H9 (cell line): ENCODE data around the gene IL1RAPL2. TPM values are rescaled to one million over a fixed set of nuclear protein-coding genes. Genes with fewer than 3 reads are reported as not detected.
"Not testable (repeated sequence)": the region's sequence is repeated elsewhere in the genome, so short reads cannot be mapped to it uniquely, and the experiment has no call there.

Experiments used
- DNase-seq: peaks from one replicate; pipeline ENCODE4 v3.0.0-alpha.2; 2017
- H2AFZ ChIP-seq: one replicate; pipeline ENCODE4 v1.6.1; 2013; ENCODE audit warnings: mild to moderate bottlenecking, low read length, control low read depth, moderate library complexity
- H2AK5ac ChIP-seq: 2 replicates; pipeline ENCODE4 v1.6.1; 2013; ENCODE audit warnings: low read length, control low read depth, mixed read lengths; ENCODE audit not compliant: insufficient read length
- H2BK120ac ChIP-seq: one replicate; pipeline ENCODE4 v1.6.1; 2013; ENCODE audit warnings: low read depth, mild to moderate bottlenecking, low read length, control low read depth, inconsistent platforms; ENCODE audit not compliant: poor library complexity, severe bottlenecking
- H2BK12ac ChIP-seq: 2 replicates; pipeline ENCODE4 v1.6.1; 2013; ENCODE audit warnings: low read length, control low read depth, mixed read lengths, low read depth; ENCODE audit not compliant: insufficient read length
- H2BK15ac ChIP-seq: 2 replicates; pipeline ENCODE4 v1.6.1; 2013; ENCODE audit warnings: low read depth, low read length, control low read depth
- H2BK20ac ChIP-seq: one replicate; pipeline ENCODE4 v1.6.1; 2013; ENCODE audit warnings: low read depth, mild to moderate bottlenecking, low read length, control low read depth, inconsistent platforms; ENCODE audit not compliant: poor library complexity, severe bottlenecking
- H2BK5ac ChIP-seq: 2 replicates; pipeline ENCODE4 v1.6.1; 2013; ENCODE audit warnings: low read length, control low read depth, mixed read lengths; ENCODE audit not compliant: insufficient read length
- H3K14ac ChIP-seq: 2 replicates; pipeline ENCODE4 v1.6.1; 2013; ENCODE audit warnings: low read length, control low read depth; ENCODE audit not compliant: insufficient read depth
- H3K18ac ChIP-seq: 2 replicates; pipeline ENCODE4 v1.6.1; 2013; ENCODE audit warnings: low read depth, mild to moderate bottlenecking, mixed read lengths, low read length, control low read depth; ENCODE audit not compliant: insufficient read length
- H3K23ac ChIP-seq: 2 replicates; pipeline ENCODE4 v1.6.1; 2013; ENCODE audit warnings: low read length, control low read depth, mixed read lengths, low read depth; ENCODE audit not compliant: insufficient read length
- H3K23me2 ChIP-seq: 2 replicates; pipeline ENCODE4 v1.6.1; 2013; ENCODE audit warnings: low read depth, mild to moderate bottlenecking, mixed read lengths, low read length, control low read depth; ENCODE audit not compliant: insufficient read length, poor library complexity, severe bottlenecking
- H3K27ac ChIP-seq: 2 replicates; pipeline ENCODE4 v1.5.1; 2013; ENCODE audit warnings: low read length, control low read depth, mixed read lengths, low read depth; ENCODE audit not compliant: insufficient read length
- H3K27me3 ChIP-seq: 2 replicates; pipeline ENCODE4 v1.6.1; 2013; ENCODE audit warnings: low read length, control low read depth, inconsistent platforms; ENCODE audit not compliant: insufficient read depth
- H3K4ac ChIP-seq: 2 replicates; pipeline ENCODE4 v1.6.1; 2013; ENCODE audit warnings: low read depth, mild to moderate bottlenecking, control low read depth, inconsistent platforms, low read length, moderate library complexity
- H3K4me1 ChIP-seq: 2 replicates; pipeline ENCODE4 v1.6.1; 2013; ENCODE audit warnings: low read length, control low read depth, inconsistent platforms; ENCODE audit not compliant: insufficient read depth
- H3K4me2 ChIP-seq: 2 replicates; pipeline ENCODE4 v1.6.1; 2013; ENCODE audit warnings: low read length, control low read depth, mixed read lengths; ENCODE audit not compliant: insufficient read length, insufficient read depth
- H3K56ac ChIP-seq: 2 replicates; pipeline ENCODE4 v1.6.1; 2013; ENCODE audit warnings: low read depth, mild to moderate bottlenecking, mixed read lengths, low read length, control low read depth; ENCODE audit not compliant: insufficient read length
- H3K79me1 ChIP-seq: 2 replicates; pipeline ENCODE4 v1.6.1; 2013; ENCODE audit warnings: low read depth, mild to moderate bottlenecking, moderate library complexity, low read length, control low read depth, inconsistent platforms; ENCODE audit not compliant: insufficient read depth, poor library complexity, severe bottlenecking
- H3K79me2 ChIP-seq: 2 replicates; pipeline ENCODE4 v1.6.1; 2013; ENCODE audit warnings: low read length, control low read depth, inconsistent platforms; ENCODE audit not compliant: insufficient read depth
- H3K9ac ChIP-seq: 2 replicates; pipeline ENCODE4 v1.6.1; 2013; ENCODE audit warnings: low read length, control low read depth, mixed read lengths; ENCODE audit not compliant: insufficient read length; ENCODE audit errors: extremely low read depth
- H3K9me3 ChIP-seq: one replicate; pipeline ENCODE4 v1.6.1; 2013; ENCODE audit warnings: low read depth, low read length, inconsistent platforms; ENCODE audit not compliant: control insufficient read depth
- H3T11ph ChIP-seq: one replicate; pipeline ENCODE4 v1.6.1; 2013; ENCODE audit warnings: mild to moderate bottlenecking, low read length, control low read depth, inconsistent platforms
- H4K20me1 ChIP-seq: one replicate; pipeline ENCODE4 v1.6.1; 2013; ENCODE audit not compliant: control insufficient read depth, insufficient read length, insufficient read depth
- H4K5ac ChIP-seq: 2 replicates; pipeline ENCODE4 v1.6.1; 2013; ENCODE audit warnings: low read depth, mild to moderate bottlenecking, mixed read lengths, low read length, control low read depth; ENCODE audit not compliant: insufficient read length
- H4K8ac ChIP-seq: replicated peaks from 2 replicates; pipeline ENCODE4 v1.6.1; 2013; ENCODE audit warnings: low read length, control low read depth, mixed read lengths, low read depth; ENCODE audit not compliant: insufficient read length
- H4K91ac ChIP-seq: 2 replicates; pipeline ENCODE4 v1.6.1; 2013; ENCODE audit warnings: low read depth, mild to moderate bottlenecking, moderate library complexity, mixed read lengths, low read length, control low read depth; ENCODE audit not compliant: insufficient read length
- H3K27ac Mint-ChIP-seq, 3 experiments: 2 replicates in 2 of 3; 3 replicates in 1 of 3; pipeline ENCODE4 v1.8.0; 2020 to 2021; ENCODE audit warnings: mixed read lengths in 3 of 3, mild to moderate bottlenecking in 1 of 3, moderate library complexity in 1 of 3
- H3K27me3 Mint-ChIP-seq: 2 replicates; pipeline ENCODE4 v1.8.0; 2021; ENCODE audit warnings: low read depth, mild to moderate bottlenecking, moderate library complexity, mixed read lengths
- H3K36me3 Mint-ChIP-seq, 3 experiments: 2 replicates in 2 of 3; 3 replicates in 1 of 3; pipeline ENCODE4 v1.8.0; 2020 to 2021; ENCODE audit warnings: low read depth in 3 of 3, mixed read lengths in 3 of 3; ENCODE audit not compliant: insufficient read depth in 1 of 3
- H3K4me1 Mint-ChIP-seq, 2 experiments: 2 replicates each; pipeline ENCODE4 v1.8.0; 2020; ENCODE audit warnings: mixed read lengths in 2 of 2
- H3K4me3 Mint-ChIP-seq, 2 experiments: 2 replicates in 1 of 2; 3 replicates in 1 of 2; pipeline ENCODE4 v1.8.0; 2020 to 2021; ENCODE audit warnings: mild to moderate bottlenecking in 2 of 2, mixed read lengths in 2 of 2, moderate library complexity in 1 of 2
- H3K9me3 Mint-ChIP-seq, 2 experiments: 2 replicates in 1 of 2; 3 replicates in 1 of 2; pipeline ENCODE4 v1.8.0; 2020; ENCODE audit warnings: mild to moderate bottlenecking in 2 of 2, mixed read lengths in 2 of 2, moderate library complexity in 1 of 2
- WGBS: extraction: QIAGEN DNeasy Blood & Tissue Kit; methylation state at CpG from one replicate; pipeline ENCODE4 v1.1.7; 2013; ENCODE audit warnings: missing lambda C conversion rate, low lambda C conversion rate, mixed read lengths; ENCODE audit not compliant: insufficient read length; ENCODE audit errors: extremely low coverage; 5-methylcytosine and 5-hydroxymethylcytosine counted together
- total RNA-seq: library from RNA; stranded (reverse); gene quantifications from 2 replicates; pipeline ENCODE4 v1.2.1, GENCODE V29; 2021
- TF ChIP-seq, protein P1 (sequence below): fragments of 200-600 bp; sonication (generic); conservative IDR thresholded peaks from 3 replicates; pipeline ENCODE4 v1.8.0; 2021; ENCODE audit warnings: antibody characterized with exemption, mild to moderate bottlenecking

IL1RAPL2 gene
- total RNA-seq, 1 experiment from 2014 or later: not detected

DNA sequence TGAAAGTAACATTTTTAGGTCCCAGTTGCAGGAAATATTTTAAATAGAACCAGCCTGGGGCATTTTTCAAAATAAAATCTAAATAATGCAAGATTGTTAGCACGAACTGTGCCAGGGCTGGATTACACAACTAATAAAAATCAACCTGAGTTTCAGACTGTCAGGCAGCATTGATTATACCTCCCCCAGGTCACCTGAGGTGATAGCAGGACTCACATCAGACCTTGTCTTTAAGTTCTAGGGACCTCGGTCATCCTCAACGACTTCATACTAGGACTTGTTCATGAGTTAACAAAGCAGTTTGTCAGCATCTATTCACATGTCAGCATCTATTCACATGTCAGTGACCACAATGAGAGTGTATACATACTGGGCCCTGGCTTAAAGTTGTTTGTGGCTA lies 663.1 kb downstream of the IL1RAPL2 start:
- peaks cover 0 to 10% of the 10 kb centered on the region in 2 experiments; a peak in 3 of 4 replicates for H3K4me1 Mint-ChIP-seq
- Histone ChIP-seq H3K9ac (no peak overlapping the region), H2BK5ac (no peak overlapping the region), H3K23ac (no peak overlapping the region), H3K4ac (no peak overlapping the region), H2AK5ac (no peak overlapping the region), H3K79me1 (no peaks in the 10 kb centered on the region), H3K79me2 (no peaks in the 10 kb centered on the region), H3K9me3 (peaks cover 4% of the 10 kb centered on the region), H3K56ac (no peak overlapping the region), H3K4me1 (no peaks in the 10 kb centered on the region; the same call in 1 of the 2 replicates), H3K23me2 (no peaks in the 10 kb centered on the region), H2AFZ (no peak overlapping the region), H2BK20ac (no peak overlapping the region), H4K20me1 (no peaks in the 10 kb centered on the region), H2BK15ac (no peak overlapping the region), H2BK120ac (no peak overlapping the region), H3K27me3 (no peaks in the 10 kb centered on the region), H3K27ac (no peak overlapping the region), H3K4me2 (no peak overlapping the region), H3K14ac (no peak overlapping the region), H2BK12ac (no peak overlapping the region), H3T11ph (no peak overlapping the region), H4K8ac (no peak overlapping the region), H4K5ac (no peak overlapping the region), H4K91ac (no peak overlapping the region), H3K18ac (no peak overlapping the region)
- WGBS: no CpG with 5 or more reads among the region's 3 CpGs
- H3K9me3 Mint-ChIP-seq: peaks cover 0 to 22% of the 10 kb centered on the region in 2 experiments; a peak in 2 of 5 replicates
- H3K36me3 Mint-ChIP-seq: no peaks in the 10 kb centered on the region
- TF ChIP-seq, protein P1, sequence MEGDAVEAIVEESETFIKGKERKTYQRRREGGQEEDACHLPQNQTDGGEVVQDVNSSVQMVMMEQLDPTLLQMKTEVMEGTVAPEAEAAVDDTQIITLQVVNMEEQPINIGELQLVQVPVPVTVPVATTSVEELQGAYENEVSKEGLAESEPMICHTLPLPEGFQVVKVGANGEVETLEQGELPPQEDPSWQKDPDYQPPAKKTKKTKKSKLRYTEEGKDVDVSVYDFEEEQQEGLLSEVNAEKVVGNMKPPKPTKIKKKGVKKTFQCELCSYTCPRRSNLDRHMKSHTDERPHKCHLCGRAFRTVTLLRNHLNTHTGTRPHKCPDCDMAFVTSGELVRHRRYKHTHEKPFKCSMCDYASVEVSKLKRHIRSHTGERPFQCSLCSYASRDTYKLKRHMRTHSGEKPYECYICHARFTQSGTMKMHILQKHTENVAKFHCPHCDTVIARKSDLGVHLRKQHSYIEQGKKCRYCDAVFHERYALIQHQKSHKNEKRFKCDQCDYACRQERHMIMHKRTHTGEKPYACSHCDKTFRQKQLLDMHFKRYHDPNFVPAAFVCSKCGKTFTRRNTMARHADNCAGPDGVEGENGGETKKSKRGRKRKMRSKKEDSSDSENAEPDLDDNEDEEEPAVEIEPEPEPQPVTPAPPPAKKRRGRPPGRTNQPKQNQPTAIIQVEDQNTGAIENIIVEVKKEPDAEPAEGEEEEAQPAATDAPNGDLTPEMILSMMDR: no peak
- no peak overlapping the region for H3K4me3 Mint-ChIP-seq
- H3K27ac Mint-ChIP-seq: peak overlapping the region in 1 of 3 experiments; percentile 90; a peak in 1 of 7 replicates
- H3K27me3 Mint-ChIP-seq: no peaks in the 10 kb centered on the region
- DNase-seq: no peak

DNA sequence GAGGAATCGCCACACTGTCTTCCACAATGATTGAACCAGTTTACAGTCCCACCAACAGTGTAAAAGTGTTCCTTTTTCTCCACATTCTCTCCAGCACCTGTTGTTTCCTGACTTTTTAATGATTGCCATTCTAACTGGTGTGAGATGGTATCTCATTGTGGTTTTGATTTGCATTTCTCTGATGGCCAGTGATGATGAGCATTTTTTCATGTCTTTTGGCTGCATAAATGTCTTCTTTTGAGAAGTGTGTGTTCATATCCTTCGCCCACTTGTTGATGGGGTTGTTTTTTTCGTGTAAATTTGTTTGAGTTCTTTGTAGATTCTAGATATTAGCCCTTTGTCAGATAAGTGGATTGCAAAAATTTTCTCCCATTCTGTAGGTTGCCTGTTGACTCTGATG lies 671.4 kb downstream of the IL1RAPL2 start:
- H3K27me3 Mint-ChIP-seq, H2BK15ac ChIP-seq, H4K20me1 ChIP-seq, H3K27ac Mint-ChIP-seq, H3K4me1 ChIP-seq, H3K18ac ChIP-seq, H2AFZ ChIP-seq, H2BK12ac ChIP-seq, H3K36me3 Mint-ChIP-seq, H4K8ac ChIP-seq, H3K14ac ChIP-seq, H2BK20ac ChIP-seq, H2BK5ac ChIP-seq, H3K9me3 ChIP-seq, H3K27ac ChIP-seq, H2BK120ac ChIP-seq, H3K4ac ChIP-seq, H3K4me2 ChIP-seq, H4K91ac ChIP-seq, H3K4me3 Mint-ChIP-seq, H2AK5ac ChIP-seq, H3K4me1 Mint-ChIP-seq, H3K23me2 ChIP-seq, H4K5ac ChIP-seq, H3K56ac ChIP-seq, H3K27me3 ChIP-seq, DNase-seq, H3K79me2 ChIP-seq, H3K23ac ChIP-seq, H3K9ac ChIP-seq, H3T11ph ChIP-seq, H3K79me1 ChIP-seq: not testable (repeated sequence)
- WGBS: no CpG with 5 or more reads among the region's 3 CpGs
- H3K9me3 Mint-ChIP-seq: peaks cover 0 to 31% of the 10 kb centered on the region in 2 experiments; a peak in 2 of 5 replicates
